H1 (cell line): ENCODE measurements around the gene STX18. TPM values are rescaled to one million over a fixed set of nuclear protein-coding genes. Genes with fewer than 3 reads are reported as not detected.
A peak's percentile ranks its signal among the peaks of the same experiment; 100 is the strongest.

Source experiments
- CTCF ChIA-PET: fragments of 300-600 bp; sonication (Branson Sonifier 250); formaldehyde crosslinking; loops from one replicate; lab custom pipeline; 2021; ENCODE audit not compliant: partially characterized antibody; lab: Charles Lee
- POLR2A ChIA-PET: fragments of 300-600 bp; sonication (Branson Sonifier 250); formaldehyde crosslinking; loops from one replicate; lab custom pipeline; 2021; ENCODE audit warnings: inconsistent platforms; ENCODE audit not compliant: partially characterized antibody; lab: Charles Lee
- DNase-seq, 2 experiments: peaks; one replicate each; pipeline versions ENCODE4 v3.0.0 to v3.0.0-alpha.2; 2010 to 2022; ENCODE audit warnings: low spot score in 2 of 2, low read depth in 1 of 2, mixed read lengths in 1 of 2
- FAIRE-seq: peaks from 2 replicates; lab custom pipeline; 2011; peaks lifted over from hg19 to GRCh38; lab: Jason Lieb, UNC
- H2AFZ ChIP-seq: 2 replicates; pipeline ENCODE4 v1.8.1; 2012; ENCODE audit warnings: low read length, inconsistent platforms
- H2AK5ac ChIP-seq: 2 replicates; pipeline ENCODE4 v1.6.1; 2013; ENCODE audit warnings: low read depth, low read length
- H2BK120ac ChIP-seq: replicated peaks from 2 replicates; pipeline ENCODE3; 2013; ENCODE audit warnings: low read depth, low read length, inconsistent platforms
- H2BK12ac ChIP-seq: 2 replicates; pipeline ENCODE4 v1.6.1; 2013; ENCODE audit warnings: low read depth, low read length
- H2BK15ac ChIP-seq: 2 replicates; pipeline ENCODE4 v1.6.1; 2013; ENCODE audit warnings: low read length
- H2BK20ac ChIP-seq: 2 replicates; pipeline ENCODE4 v1.6.1; 2013; ENCODE audit warnings: low read length
- H2BK5ac ChIP-seq: 2 replicates; pipeline ENCODE4 v1.6.1; 2013; ENCODE audit warnings: low read depth, low read length
- H3K14ac ChIP-seq: 2 replicates; pipeline ENCODE4 v1.6.1; 2013; ENCODE audit warnings: inconsistent platforms; ENCODE audit not compliant: insufficient read length
- H3K18ac ChIP-seq: 2 replicates; pipeline ENCODE4 v1.6.1; 2013; ENCODE audit warnings: low read length; ENCODE audit errors: extremely low read depth
- H3K23ac ChIP-seq: 2 replicates; pipeline ENCODE4 v1.6.1; 2013; ENCODE audit warnings: inconsistent platforms; ENCODE audit not compliant: insufficient read length
- H3K23me2 ChIP-seq: 2 replicates; pipeline ENCODE4 v1.6.1; 2013; ENCODE audit warnings: low read depth, low read length
- H3K27ac ChIP-seq: 2 replicates; pipeline ENCODE4 v1.6.1; 2011; ENCODE audit warnings: low read depth, low read length, inconsistent platforms
- H3K27me3 ChIP-seq, 4 experiments: replicated peaks in 1 of 4; 1 replicate in 1 of 4; 2 replicates in 3 of 4; pipeline versions ENCODE4 v1.6.1 to v1.8.1; 2011 to 2013; ENCODE audit warnings: low read length in 3 of 4, mild to moderate bottlenecking in 3 of 4, inconsistent platforms in 2 of 4, mixed read lengths in 2 of 4, moderate library complexity in 1 of 4; ENCODE audit not compliant: control insufficient read depth in 3 of 4, insufficient read depth in 3 of 4; ENCODE audit errors: extremely low read depth in 1 of 4
- H3K36me3 ChIP-seq, 4 experiments: 2 replicates each; pipeline versions ENCODE4 v1.6.1 to v1.8.1; 2011 to 2013; ENCODE audit warnings: mild to moderate bottlenecking in 4 of 4, low read length in 3 of 4, moderate library complexity in 2 of 4, control low read depth in 1 of 4, inconsistent platforms in 1 of 4; ENCODE audit not compliant: insufficient read depth in 4 of 4, control insufficient read depth in 2 of 4
- H3K4ac ChIP-seq: replicated peaks from 2 replicates; pipeline ENCODE3; 2013; ENCODE audit warnings: low read length, low read depth, mixed read lengths, inconsistent platforms; ENCODE audit not compliant: insufficient read length
- H3K4me1 ChIP-seq, 4 experiments: replicated peaks in 1 of 4; 1 replicate in 1 of 4; 2 replicates in 3 of 4; pipeline versions ENCODE4 v1.6.1 to v1.8.1; 2011 to 2013; ENCODE audit warnings: low read length in 3 of 4, inconsistent platforms in 2 of 4, mixed read lengths in 1 of 4; ENCODE audit not compliant: insufficient read depth in 4 of 4, control insufficient read depth in 3 of 4
- H3K4me2 ChIP-seq, 2 experiments: 2 replicates each; pipeline versions ENCODE4 v1.6.1 to v1.8.1; 2011 to 2013; ENCODE audit warnings: low read depth in 2 of 2, low read length in 2 of 2, control low read depth in 1 of 2, inconsistent platforms in 1 of 2, mild to moderate bottlenecking in 1 of 2; ENCODE audit not compliant: insufficient read depth in 1 of 2
- H3K4me3 ChIP-seq, 4 experiments: fragments of 200-600, 300-600 bp in 1 of 4; sonication (generic), shearing (Covaris generic), sonication (Bioruptor Twin) in 1 of 4; 2 replicates each; pipeline versions ENCODE4 v1.5.1 to v1.8.1; 2011 to 2016; ENCODE audit warnings: low read length in 4 of 4, low read depth in 3 of 4, control low read depth in 2 of 4, inconsistent platforms in 2 of 4, mild to moderate bottlenecking in 2 of 4, mixed read lengths in 1 of 4, moderate library complexity in 1 of 4; ENCODE audit not compliant: insufficient read depth in 2 of 4; ENCODE audit errors: extremely low read depth in 1 of 4
- H3K56ac ChIP-seq: replicated peaks from 2 replicates; pipeline ENCODE3; 2013; ENCODE audit warnings: low read depth, mild to moderate bottlenecking, mixed read lengths, low read length, inconsistent platforms; ENCODE audit not compliant: insufficient read length
- H3K79me1 ChIP-seq: 2 replicates; pipeline ENCODE4 v1.6.1; 2013; ENCODE audit warnings: low read depth, low read length, control low read depth
- H3K79me2 ChIP-seq, 2 experiments: 2 replicates each; pipeline versions ENCODE4 v1.6.1 to v1.8.1; 2012 to 2013; ENCODE audit warnings: low read length in 2 of 2, mild to moderate bottlenecking in 2 of 2, inconsistent platforms in 1 of 2; ENCODE audit not compliant: insufficient read depth in 2 of 2, control insufficient read depth in 1 of 2
- H3K9ac ChIP-seq, 4 experiments: replicated peaks in 1 of 4; 1 replicate in 1 of 4; 2 replicates in 3 of 4; pipeline versions ENCODE4 v1.6.1 to v1.8.1; 2011 to 2013; ENCODE audit warnings: low read depth in 3 of 4, low read length in 3 of 4, control low read depth in 2 of 4, mild to moderate bottlenecking in 2 of 4, moderate library complexity in 2 of 4, inconsistent platforms in 1 of 4; ENCODE audit errors: extremely low read depth in 1 of 4
- H3K9me3 ChIP-seq, 2 experiments: 2 replicates each; pipeline versions ENCODE4 v1.6.1 to v1.8.1; 2012 to 2013; ENCODE audit warnings: mild to moderate bottlenecking in 2 of 2, moderate library complexity in 2 of 2, control low read depth in 1 of 2, inconsistent platforms in 1 of 2, low read depth in 1 of 2, low read length in 1 of 2, mixed read lengths in 1 of 2; ENCODE audit not compliant: insufficient read depth in 2 of 2
- H4K20me1 ChIP-seq, 2 experiments: replicated peaks in 1 of 2; 2 replicates each; pipeline versions ENCODE3 to v1.8.1; 2011 to 2013; ENCODE audit warnings: inconsistent platforms in 2 of 2, low read length in 2 of 2, mild to moderate bottlenecking in 1 of 2; ENCODE audit not compliant: insufficient read depth in 2 of 2, control insufficient read depth in 1 of 2
- H4K5ac ChIP-seq: 2 replicates; pipeline ENCODE4 v1.6.1; 2013; ENCODE audit warnings: low read length, low read depth, mixed read lengths, inconsistent platforms; ENCODE audit not compliant: insufficient read length
- H4K8ac ChIP-seq: 2 replicates; pipeline ENCODE4 v1.8.0; 2013; ENCODE audit warnings: mild to moderate bottlenecking, moderate library complexity, low read length, inconsistent platforms; ENCODE audit not compliant: insufficient read depth; ENCODE audit errors: extremely low read depth
- H4K91ac ChIP-seq: replicated peaks from 2 replicates; pipeline ENCODE3; 2013; ENCODE audit warnings: low read length, mixed read lengths, inconsistent platforms; ENCODE audit not compliant: insufficient read length
- ATF2 ChIP-seq: IDR thresholded peaks from 2 replicates; pipeline ENCODE4 v1.6.1; 2012; ENCODE audit warnings: low read length, inconsistent platforms
- CTCF ChIP-seq, 3 experiments: IDR thresholded peaks; 1 replicate in 2 of 3; 2 replicates in 1 of 3; pipeline versions ENCODE4 v1.5.1 to v1.6.1; 2011; ENCODE audit warnings: low read length in 3 of 3, mild to moderate bottlenecking in 3 of 3, inconsistent platforms in 2 of 3, low read depth in 1 of 3, moderate library complexity in 1 of 3; ENCODE audit not compliant: insufficient read depth in 1 of 3; ENCODE audit errors: control extremely low read depth in 1 of 3
- JUN ChIP-seq: IDR thresholded peaks from 2 replicates; pipeline ENCODE4 v1.6.1; 2011; ENCODE audit warnings: low read depth, mild to moderate bottlenecking, improper control_type of control experiment, low read length
- JUND ChIP-seq: IDR thresholded peaks from 2 replicates; pipeline ENCODE4 v1.6.1; 2011; ENCODE audit warnings: mild to moderate bottlenecking, improper control_type of control experiment, low read length
- POU5F1 ChIP-seq: IDR thresholded peaks from 2 replicates; pipeline ENCODE4 v1.6.1; 2011; ENCODE audit warnings: low read depth, mild to moderate bottlenecking, low read length, moderate library complexity
- RAD21 ChIP-seq, 2 experiments: IDR thresholded peaks in 1 of 2; conservative IDR thresholded peaks in 1 of 2; 2 replicates each; pipeline ENCODE4 v1.6.1; 2011; ENCODE audit warnings: low read depth in 2 of 2, low read length in 2 of 2, improper control_type of control experiment in 1 of 2, inconsistent platforms in 1 of 2, mild to moderate bottlenecking in 1 of 2, moderate library complexity in 1 of 2
- SP1 ChIP-seq: IDR thresholded peaks from 2 replicates; pipeline ENCODE4 v1.6.1; 2011; ENCODE audit warnings: low read depth, low read length
- WGBS, 2 experiments: shearing (Covaris generic) in 1 of 2; methylation state at CpG; one replicate each; pipeline versions ENCODE4 v1.1.6 to v1.1.7; 2013 to 2015; ENCODE audit warnings: low lambda C conversion rate in 2 of 2, mixed read lengths in 2 of 2, inconsistent platforms in 1 of 2, low coverage in 1 of 2, missing lambda C conversion rate in 1 of 2; ENCODE audit not compliant: insufficient replicate concordance in 2 of 2, insufficient coverage in 1 of 2, insufficient read length in 1 of 2; ENCODE audit errors: extremely low coverage in 1 of 2, missing lambda C conversion rate in 1 of 2; 5-methylcytosine and 5-hydroxymethylcytosine counted together
- polyA plus RNA-seq, 7 experiments: library from polyadenylated mRNA; depleted of rRNA in 3 of 7; stranded (reverse) in 5 of 7; unstranded in 2 of 7; fragments of >200 nt in 5 of 7; fragments of 200-250 nt in 2 of 7; gene quantifications; 1 replicate in 5 of 7; 2 replicates in 1 of 7; 4 replicates in 1 of 7; pipeline versions ENCODE4 v1.2.1 to v1.2.3, GENCODE V29; 2011 to 2013; ENCODE audit warnings: missing spikeins in 2 of 7, mixed read lengths in 2 of 7
- total RNA-seq: library from RNA; stranded (reverse); fragmentation: NEBNext Ultra II Directional; extraction: Animal tissue kit (Norgen Biotek cat#: 25700); gene quantifications from 2 replicates; pipeline ENCODE4 v1.2.1, GENCODE V29; 2021

The STX18 gene
- total and polyA plus RNA-seq, 2 of the 8 experiments (the other 6 are each of a cell fraction or from before 2014, with no cell fraction given), result 14.6 to 18.3 TPM

GRCh38 chr4:4519297-4519894 lies 22.5 kb downstream of the STX18 start:
- Histone ChIP-seq H2BK15ac (no peak overlapping the region), H2AK5ac (no peak overlapping the region), H3K4me2 (no peak overlapping the region), H3K79me2 (peaks cover 0 to 10% of the 10 kb centered on the region in 2 experiments; a peak in 2 of 4 replicates), H3K4me1 (peaks cover 0 to 4% (median 2%) of the 10 kb centered on the region in 4 experiments; a peak in 1 of 7 replicates), H2BK5ac (no peak overlapping the region), H3K9ac (no peak overlapping the region), H3K27me3 (no peaks in the 10 kb centered on the region), H3K56ac (no peak overlapping the region), H3K4me3 (no peak overlapping the region), H3K4ac (no peak overlapping the region), H3K14ac (no peak overlapping the region), H3K27ac (no peak overlapping the region), H4K8ac (no peak overlapping the region), H2BK12ac (no peak overlapping the region), H3K9me3 (no peaks in the 10 kb centered on the region), H3K23me2 (no peaks in the 10 kb centered on the region), H2BK20ac (no peak overlapping the region), H3K36me3 (no peaks in the 10 kb centered on the region), H3K18ac (no peak overlapping the region), H4K20me1 (no peaks in the 10 kb centered on the region), H4K5ac (no peak overlapping the region), H2AFZ (no peak overlapping the region), H3K79me1 (no peaks in the 10 kb centered on the region), H3K23ac (no peak overlapping the region), H2BK120ac (no peak overlapping the region), H4K91ac (no peak overlapping the region)
- WGBS, 2 experiments, result 59% methylated on average over 4 of the region's 4 CpGs; no CpG with 5 or more reads in 1 of the 2 experiments
- POLR2A ChIA-PET, result interaction anchor here (0.7 to 1.2 kb wide), 2 partner anchors 22 to 132 kb away, joined by 3 to 4 read pairs; partner anchors contain the start of gene STX18
- FAIRE-seq (peak; percentile 45), DNase-seq (no peak)
- CTCF ChIA-PET, result interaction anchor here (0.6 to 9.8 kb wide), 37 partner anchors 9 to 1372 kb away, joined by 3 to 86 read pairs (median 4); partner anchors contain the start of gene STX18
- TF ChIP-seq JUND (no peak), CTCF (IDR thresholded peaks at IDR 0.05; ENCODE audit: control extremely low read depth in 1 of 3, insufficient read depth in 1 of 3, low read depth in 1 of 3, low read length in 3 of 3) (peak in 1 of 3 experiments; percentile 64; a peak in 2 of 4 replicates), RAD21 (IDR thresholded peaks at IDR 0.05 in 1 of 2, conservative IDR thresholded peaks at IDR 0.05 in 1 of 2; ENCODE audit: low read depth in 2 of 2, low read length in 2 of 2) (peak; percentile 34 to 38), ATF2 (no peak), POU5F1 (no peak), JUN (no peak), SP1 (no peak)
